A549 (cell line): ENCODE results near the gene DAW1. TPM values are rescaled to one million over a fixed set of nuclear protein-coding genes. Genes with fewer than 3 reads are reported as not detected.
A peak's percentile ranks its signal among the peaks of the same experiment; 100 is the strongest.

Source experiments
- ATAC-seq, 2 experiments: fragments of 200-7000 bp in 1 of 2; fragments of >200 bp in 1 of 2; cut with Nextera tagmentation in 1 of 2; cut with Tn5 transposase in 1 of 2; 3 replicates each; pipeline versions ENCODE4 v1.8.0 to v1.9.1; 2018 to 2020; ENCODE audit warnings: mild to moderate bottlenecking in 1 of 2, moderate library complexity in 1 of 2
- CTCF ChIA-PET: fragments of 300-600 bp; sonication (Branson Sonifier 250); formaldehyde crosslinking; extraction: SDS; loops from one replicate; lab custom pipeline; 2021; ENCODE audit warnings: antibody characterized with exemption, inconsistent platforms; lab: Yijun Ruan, JAX
- POLR2A ChIA-PET: fragments of 350-600 bp; formaldehyde crosslinking; extraction: SDS; loops from one replicate; lab custom pipeline; 2021; ENCODE audit warnings: antibody characterized with exemption, inconsistent platforms; lab: Yijun Ruan, JAX
- DNase-seq, 2 experiments: peaks; one replicate each; pipeline versions ENCODE4 v3.0.0 to v3.0.0-alpha.2; 2011 to 2016; ENCODE audit warnings: low read depth in 1 of 2, low spot score in 1 of 2
- FAIRE-seq: peaks from 2 replicates; lab custom pipeline; 2011; peaks lifted over from hg19 to GRCh38; lab: Jason Lieb, UNC
- H3K27ac ChIP-seq, 2 experiments: fragments of >200 bp; sonication (Bioruptor Twin); formaldehyde crosslinking; 3 replicates each; pipeline ENCODE4 v1.5.1; 2016 to 2017
- H3K4me1 ChIP-seq: fragments of >200 bp; sonication (Bioruptor Twin); formaldehyde crosslinking; 3 replicates; pipeline ENCODE4 v1.6.1; 2016
- H3K4me2 ChIP-seq: fragments of >200 bp; sonication (Bioruptor Twin); formaldehyde crosslinking; 3 replicates; pipeline ENCODE4 v1.6.1; 2016
- H3K4me3 ChIP-seq: fragments of >200 bp; sonication (Bioruptor Twin); formaldehyde crosslinking; 3 replicates; pipeline ENCODE4 v1.5.1; 2016
- H3K9me3 ChIP-seq: fragments of >200 bp; sonication (Bioruptor Twin); formaldehyde crosslinking; 3 replicates; pipeline ENCODE4 v1.6.1; 2016
- CEBPB ChIP-seq, 2 experiments: fragments of >200 bp in 1 of 2; sonication (Bioruptor Twin) in 1 of 2; formaldehyde crosslinking in 1 of 2; IDR thresholded peaks; 2 replicates each; pipeline ENCODE4 v1.6.1; 2012 to 2016
- CHD4 ChIP-seq: fragments of 200-600 bp; sonication (generic); IDR thresholded peaks from 2 replicates; pipeline ENCODE4 v1.6.1; 2016; ENCODE audit warnings: antibody characterized with exemption, mild to moderate bottlenecking, borderline replicate concordance
- FOSL2 ChIP-seq, 2 experiments: fragments of 450-650 bp in 1 of 2; fragments of >200 bp in 1 of 2; sonication (Bioruptor Twin) in 1 of 2; formaldehyde crosslinking; IDR thresholded peaks; 2 replicates each; pipeline versions ENCODE4 v1.5.0 to v1.6.1; 2016 to 2020; ENCODE audit warnings: mild to moderate bottlenecking in 1 of 2, moderate library complexity in 1 of 2
- FOXS1 ChIP-seq: fragments of 250-450 bp; sonication (Bioruptor Pico); IDR thresholded peaks from 2 replicates; pipeline ENCODE4 v1.5.0; 2020; ENCODE audit warnings: mild to moderate bottlenecking, moderate library complexity
- KDM5A ChIP-seq: fragments of 200-600 bp; sonication (generic); IDR thresholded peaks from 2 replicates; pipeline ENCODE4 v1.6.1; 2016; ENCODE audit warnings: antibody characterized with exemption, mild to moderate bottlenecking
- MAFK ChIP-seq: fragments of 450-650 bp; IDR thresholded peaks from 2 replicates; pipeline ENCODE4 v1.6.1; 2014; ENCODE audit not compliant: partially characterized antibody
- MAZ ChIP-seq: fragments of 150-350 bp; IDR thresholded peaks from 2 replicates; pipeline ENCODE4 v1.6.1; 2014; ENCODE audit warnings: antibody characterized with exemption, low read depth, low read length, borderline replicate concordance
- NFE2L2 ChIP-seq: fragments of 150-350 bp; conservative IDR thresholded peaks from 2 replicates; pipeline ENCODE4 v1.6.1; 2014; ENCODE audit warnings: low read length
- POLR2A ChIP-seq: IDR thresholded peaks from 2 replicates; pipeline ENCODE4 v1.6.1; 2012; ENCODE audit warnings: mild to moderate bottlenecking, low read length
- RAD21 ChIP-seq, 2 experiments: fragments of >200 bp in 1 of 2; sonication (Bioruptor Twin) in 1 of 2; formaldehyde crosslinking in 1 of 2; IDR thresholded peaks in 1 of 2; conservative IDR thresholded peaks in 1 of 2; 2 replicates in 1 of 2; 3 replicates in 1 of 2; pipeline ENCODE4 v1.6.1; 2012 to 2018; ENCODE audit warnings: inconsistent platforms in 1 of 2
- RARB ChIP-seq: fragments of 250-450 bp; sonication (Bioruptor Pico); IDR thresholded peaks from 2 replicates; pipeline ENCODE4 v1.8.0; 2021; ENCODE audit warnings: mild to moderate bottlenecking, moderate library complexity
- RCOR1 ChIP-seq: fragments of 150-350 bp; IDR thresholded peaks from 2 replicates; pipeline ENCODE4 v1.6.1; 2014; ENCODE audit warnings: antibody characterized with exemption, low read length, low read depth
- SMC3 ChIP-seq: fragments of >200 bp; sonication (Bioruptor Twin); formaldehyde crosslinking; IDR thresholded peaks from 3 replicates; pipeline ENCODE4 v1.6.1; 2018; ENCODE audit warnings: inconsistent platforms
- SREBF2 ChIP-seq: fragments of 450-650 bp; IDR thresholded peaks from 2 replicates; pipeline ENCODE4 v1.6.1; 2014; ENCODE audit warnings: mild to moderate bottlenecking, moderate library complexity
- TFCP2L1 ChIP-seq: fragments of 250-450 bp; sonication (Bioruptor Pico); IDR thresholded peaks from 2 replicates; pipeline ENCODE4 v1.5.0; 2021; ENCODE audit warnings: mild to moderate bottlenecking
- ZNF302 ChIP-seq: fragments of 250-450 bp; sonication (Bioruptor Pico); IDR thresholded peaks from 2 replicates; pipeline ENCODE4 v1.9.0; 2021; ENCODE audit warnings: inconsistent platforms, mild to moderate bottlenecking, moderate library complexity
- ZSCAN20 ChIP-seq: fragments of 250-450 bp; sonication (Bioruptor Pico); IDR thresholded peaks from 2 replicates; pipeline ENCODE4 v1.8.0; 2022; ENCODE audit warnings: mild to moderate bottlenecking, moderate library complexity
- WGBS: methylation state at CpG from one replicate; pipeline ENCODE4 v1.1.6; 2017; ENCODE audit errors: missing lambda C conversion rate; 5-methylcytosine and 5-hydroxymethylcytosine counted together
- polyA plus RNA-seq, 4 experiments: library from polyadenylated mRNA; depleted of rRNA in 3 of 4; stranded (reverse); fragments of >200 nt; fragmentation: RNase III in 1 of 4; extraction: RNeasy Plus Mini Kit Qiagen cat#74134 plus additional on column Dnase treatment in 1 of 4; gene quantifications; 2 replicates in 3 of 4; 3 replicates in 1 of 4; pipeline ENCODE4 v1.2.3, GENCODE V29; 2011 to 2017
- TF ChIP-seq, protein P1 (sequence below): fragments of 150-350 bp; IDR thresholded peaks from 2 replicates; pipeline ENCODE4 v1.6.1; 2014; ENCODE audit warnings: low read depth, mild to moderate bottlenecking, low read length
- TF ChIP-seq, protein P2 (sequence below): fragments of >200 bp; sonication (Bioruptor Twin); formaldehyde crosslinking; IDR thresholded peaks from 3 replicates; pipeline ENCODE4 v1.6.1; 2016
- TF ChIP-seq, protein P3 (sequence below): fragments of >200 bp; sonication (Bioruptor Twin); formaldehyde crosslinking; IDR thresholded peaks from 2 replicates; pipeline ENCODE4 v1.6.1; 2016
- TF ChIP-seq, protein P4 (sequence below): fragments of 250-450 bp; sonication (Bioruptor Pico); IDR thresholded peaks from 2 replicates; pipeline ENCODE4 v1.5.0; 2020; ENCODE audit warnings: low read depth, mild to moderate bottlenecking, moderate library complexity
- TF ChIP-seq, protein P5 (sequence below): fragments of >200 bp; sonication (Bioruptor Twin); formaldehyde crosslinking; IDR thresholded peaks from 3 replicates; pipeline ENCODE4 v1.5.1; 2016
- TF ChIP-seq, protein P6 (sequence below): IDR thresholded peaks from 2 replicates; pipeline ENCODE4 v1.6.1; 2012

DAW1 gene
- polyA plus RNA-seq, 2 of the 4 experiments (the other 2 are of a cell fraction) = 1.1 to 2.7 TPM

DNA sequence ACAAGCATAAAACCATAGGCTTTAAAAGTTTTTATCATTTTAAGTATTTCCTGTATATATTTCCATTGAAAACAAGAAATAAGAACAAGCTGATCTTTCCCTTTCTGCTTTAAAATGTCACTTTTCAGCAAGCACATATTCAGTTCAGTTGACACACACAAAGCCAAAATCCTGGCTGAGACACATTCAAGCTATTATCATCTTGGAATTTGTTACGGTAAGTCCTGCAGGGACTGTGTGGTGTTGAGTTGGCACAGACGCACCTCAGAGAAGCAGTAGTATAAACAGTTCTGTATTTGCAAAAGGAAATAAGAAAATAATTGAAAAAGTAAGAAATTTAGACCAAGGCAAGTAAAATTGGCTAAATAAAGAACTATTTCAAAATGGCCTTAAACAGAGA, 10.4 kb upstream of the DAW1 start:
- H3K27ac ChIP-seq = peak overlapping the region; percentile 90 to 94
- FAIRE-seq (no peak), ATAC-seq (no peak), DNase-seq (no peak)
- peaks cover 47% of the 10 kb centered on the region for H3K4me1 ChIP-seq
- peak overlapping the region; percentile 9; the same call in 1 of the 3 replicates for H3K4me2 ChIP-seq
- TF ChIP-seq NFE2L2 (no peak), SREBF2 (no peak), MAFK (no peak), POLR2A (no peak), FOSL2 (IDR thresholded peaks at IDR 0.05) (no peak), FOSL2 (CRISPR knock-in tag; IDR thresholded peaks at IDR 0.05) (no peak), FOXS1 (CRISPR knock-in tag) (no peak), MAZ (no peak), RCOR1 (no peak), RARB (no peak), CEBPB (IDR thresholded peaks at IDR 0.05) (no peak), TFCP2L1 (CRISPR knock-in tag) (no peak), KDM5A (no peak), CHD4 (no peak), ZNF302 (CRISPR knock-in tag) (no peak)
- TF ChIP-seq, protein P1, sequence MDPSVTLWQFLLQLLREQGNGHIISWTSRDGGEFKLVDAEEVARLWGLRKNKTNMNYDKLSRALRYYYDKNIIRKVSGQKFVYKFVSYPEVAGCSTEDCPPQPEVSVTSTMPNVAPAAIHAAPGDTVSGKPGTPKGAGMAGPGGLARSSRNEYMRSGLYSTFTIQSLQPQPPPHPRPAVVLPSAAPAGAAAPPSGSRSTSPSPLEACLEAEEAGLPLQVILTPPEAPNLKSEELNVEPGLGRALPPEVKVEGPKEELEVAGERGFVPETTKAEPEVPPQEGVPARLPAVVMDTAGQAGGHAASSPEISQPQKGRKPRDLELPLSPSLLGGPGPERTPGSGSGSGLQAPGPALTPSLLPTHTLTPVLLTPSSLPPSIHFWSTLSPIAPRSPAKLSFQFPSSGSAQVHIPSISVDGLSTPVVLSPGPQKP = no peak
- TF ChIP-seq, protein P2, sequence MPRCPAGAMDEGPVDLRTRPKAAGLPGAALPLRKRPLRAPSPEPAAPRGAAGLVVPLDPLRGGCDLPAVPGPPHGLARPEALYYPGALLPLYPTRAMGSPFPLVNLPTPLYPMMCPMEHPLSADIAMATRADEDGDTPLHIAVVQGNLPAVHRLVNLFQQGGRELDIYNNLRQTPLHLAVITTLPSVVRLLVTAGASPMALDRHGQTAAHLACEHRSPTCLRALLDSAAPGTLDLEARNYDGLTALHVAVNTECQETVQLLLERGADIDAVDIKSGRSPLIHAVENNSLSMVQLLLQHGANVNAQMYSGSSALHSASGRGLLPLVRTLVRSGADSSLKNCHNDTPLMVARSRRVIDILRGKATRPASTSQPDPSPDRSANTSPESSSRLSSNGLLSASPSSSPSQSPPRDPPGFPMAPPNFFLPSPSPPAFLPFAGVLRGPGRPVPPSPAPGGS = no peak
- TF ChIP-seq, protein P3, sequence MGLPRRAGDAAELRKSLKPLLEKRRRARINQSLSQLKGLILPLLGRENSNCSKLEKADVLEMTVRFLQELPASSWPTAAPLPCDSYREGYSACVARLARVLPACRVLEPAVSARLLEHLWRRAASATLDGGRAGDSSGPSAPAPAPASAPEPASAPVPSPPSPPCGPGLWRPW = no peak
- TF ChIP-seq, protein P4, sequence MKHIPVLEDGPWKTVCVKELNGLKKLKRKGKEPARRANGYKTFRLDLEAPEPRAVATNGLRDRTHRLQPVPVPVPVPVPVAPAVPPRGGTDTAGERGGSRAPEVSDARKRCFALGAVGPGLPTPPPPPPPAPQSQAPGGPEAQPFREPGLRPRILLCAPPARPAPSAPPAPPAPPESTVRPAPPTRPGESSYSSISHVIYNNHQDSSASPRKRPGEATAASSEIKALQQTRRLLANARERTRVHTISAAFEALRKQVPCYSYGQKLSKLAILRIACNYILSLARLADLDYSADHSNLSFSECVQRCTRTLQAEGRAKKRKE = no peak
- ChIA-PET POLR2A (interaction anchor here (1.0 kb wide), 1 partner anchor 42 kb away, joined by 3 read pairs; no protein-coding TSS in a partner anchor), CTCF (interaction anchor here (0.7 to 5.8 kb wide), 4 partner anchors 15 to 203 kb away, joined by 3 to 68 read pairs (median 4); partner anchors contain the start of gene DAW1)
- H3K4me3 ChIP-seq = no peak overlapping the region
- 86% methylated on average over 2 of the region's 2 CpGs for WGBS
- no peaks in the 10 kb centered on the region for H3K9me3 ChIP-seq

DNA sequence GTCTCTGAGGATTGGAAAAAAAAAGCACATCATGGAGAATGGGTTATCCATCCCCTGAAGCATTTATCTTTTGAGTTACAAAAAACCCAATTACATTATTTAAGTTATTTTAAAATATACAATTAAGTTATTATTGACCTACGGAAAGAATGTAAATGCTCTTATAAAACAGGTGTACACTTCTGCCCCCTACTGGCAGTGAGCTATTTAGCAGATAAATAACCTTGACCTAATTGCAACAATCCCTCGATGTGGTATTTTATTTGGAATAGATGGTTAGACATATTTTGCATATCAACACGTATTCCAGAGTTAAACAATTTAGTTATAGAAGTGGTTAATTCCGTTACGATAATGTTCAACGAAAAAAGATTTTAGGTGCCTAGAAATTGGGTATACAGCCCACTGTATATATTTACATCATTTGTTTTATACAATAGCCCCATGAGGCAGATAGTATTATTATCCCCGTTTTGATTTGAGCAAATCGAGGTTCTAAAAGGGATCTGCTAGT, 9.1 kb upstream of the DAW1 start:
- Histone ChIP-seq H3K27ac (peak overlapping the region; percentile 90 to 94), H3K4me3 (no peak overlapping the region), H3K4me2 (peak overlapping the region; percentile 65), H3K4me1 (peaks cover 47% of the 10 kb centered on the region), H3K9me3 (no peaks in the 10 kb centered on the region)
- WGBS = 14% methylated on average over 8 of the region's 8 CpGs
- ChIA-PET CTCF (interaction anchor here (0.6 to 5.8 kb wide), 27 partner anchors 8 to 796 kb away, joined by 3 to 68 read pairs (median 5); partner anchors contain the start of gene DAW1), POLR2A (interaction anchor here (0.6 to 2.1 kb wide), 4 partner anchors 15 to 192 kb away, joined by 3 to 10 read pairs (median 4); no protein-coding TSS in a partner anchor)
- no peak for FAIRE-seq
- DNase-seq = peak; percentile 27 to 80
- no peak for TF ChIP-seq RCOR1
- no peak for TF ChIP-seq ZSCAN20
- TF ChIP-seq SMC3 = peak; percentile 43
- TF ChIP-seq, protein P5, sequence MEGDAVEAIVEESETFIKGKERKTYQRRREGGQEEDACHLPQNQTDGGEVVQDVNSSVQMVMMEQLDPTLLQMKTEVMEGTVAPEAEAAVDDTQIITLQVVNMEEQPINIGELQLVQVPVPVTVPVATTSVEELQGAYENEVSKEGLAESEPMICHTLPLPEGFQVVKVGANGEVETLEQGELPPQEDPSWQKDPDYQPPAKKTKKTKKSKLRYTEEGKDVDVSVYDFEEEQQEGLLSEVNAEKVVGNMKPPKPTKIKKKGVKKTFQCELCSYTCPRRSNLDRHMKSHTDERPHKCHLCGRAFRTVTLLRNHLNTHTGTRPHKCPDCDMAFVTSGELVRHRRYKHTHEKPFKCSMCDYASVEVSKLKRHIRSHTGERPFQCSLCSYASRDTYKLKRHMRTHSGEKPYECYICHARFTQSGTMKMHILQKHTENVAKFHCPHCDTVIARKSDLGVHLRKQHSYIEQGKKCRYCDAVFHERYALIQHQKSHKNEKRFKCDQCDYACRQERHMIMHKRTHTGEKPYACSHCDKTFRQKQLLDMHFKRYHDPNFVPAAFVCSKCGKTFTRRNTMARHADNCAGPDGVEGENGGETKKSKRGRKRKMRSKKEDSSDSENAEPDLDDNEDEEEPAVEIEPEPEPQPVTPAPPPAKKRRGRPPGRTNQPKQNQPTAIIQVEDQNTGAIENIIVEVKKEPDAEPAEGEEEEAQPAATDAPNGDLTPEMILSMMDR = peak; percentile 85
- TF ChIP-seq RAD21 (conservative IDR thresholded peaks at IDR 0.05 in 1 of 2, IDR thresholded peaks at IDR 0.05 in 1 of 2) = peak; percentile 67 to 74
- TF ChIP-seq, protein P6, sequence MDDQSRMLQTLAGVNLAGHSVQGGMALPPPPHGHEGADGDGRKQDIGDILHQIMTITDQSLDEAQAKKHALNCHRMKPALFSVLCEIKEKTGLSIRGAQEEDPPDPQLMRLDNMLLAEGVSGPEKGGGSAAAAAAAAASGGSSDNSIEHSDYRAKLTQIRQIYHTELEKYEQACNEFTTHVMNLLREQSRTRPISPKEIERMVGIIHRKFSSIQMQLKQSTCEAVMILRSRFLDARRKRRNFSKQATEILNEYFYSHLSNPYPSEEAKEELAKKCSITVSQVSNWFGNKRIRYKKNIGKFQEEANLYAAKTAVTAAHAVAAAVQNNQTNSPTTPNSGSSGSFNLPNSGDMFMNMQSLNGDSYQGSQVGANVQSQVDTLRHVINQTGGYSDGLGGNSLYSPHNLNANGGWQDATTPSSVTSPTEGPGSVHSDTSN = no peak
- no peak for TF ChIP-seq TFCP2L1 (CRISPR knock-in tag)
- peak in 1 of 2 experiments; percentile 2; a peak in 1 of 6 replicates for ATAC-seq
